ENCODE data around the gene APOL3.
"Not testable (repeated sequence)": the region's sequence is repeated elsewhere in the genome, so short reads cannot be mapped to it uniquely, and the experiment has no call there.

APOL3 gene

GRCh38 chr22:36156515-36157419 is 3.8 kb downstream of the APOL3 start:
- DNase-seq = no peak

DNA sequence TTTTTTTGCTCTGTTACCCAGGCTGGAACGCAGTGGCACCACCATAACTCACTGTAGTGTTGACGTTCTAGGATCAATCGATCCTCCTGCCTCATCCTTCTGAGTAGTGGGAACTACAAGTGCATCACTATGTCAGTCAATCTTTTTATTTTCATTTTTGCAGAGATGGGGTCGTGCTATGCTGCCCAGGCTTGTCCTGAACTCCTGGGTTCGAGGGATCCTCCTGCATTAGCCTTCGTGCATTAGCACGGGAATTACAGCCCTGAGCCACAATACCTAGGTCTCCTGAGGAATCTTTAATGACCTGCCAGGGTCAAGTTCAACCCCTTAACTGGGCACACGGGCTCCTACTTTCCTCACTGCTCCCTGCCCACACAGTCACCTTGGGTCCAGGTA is 4.4 kb downstream of the APOL3 start:
- DNase-seq = no peak

DNA sequence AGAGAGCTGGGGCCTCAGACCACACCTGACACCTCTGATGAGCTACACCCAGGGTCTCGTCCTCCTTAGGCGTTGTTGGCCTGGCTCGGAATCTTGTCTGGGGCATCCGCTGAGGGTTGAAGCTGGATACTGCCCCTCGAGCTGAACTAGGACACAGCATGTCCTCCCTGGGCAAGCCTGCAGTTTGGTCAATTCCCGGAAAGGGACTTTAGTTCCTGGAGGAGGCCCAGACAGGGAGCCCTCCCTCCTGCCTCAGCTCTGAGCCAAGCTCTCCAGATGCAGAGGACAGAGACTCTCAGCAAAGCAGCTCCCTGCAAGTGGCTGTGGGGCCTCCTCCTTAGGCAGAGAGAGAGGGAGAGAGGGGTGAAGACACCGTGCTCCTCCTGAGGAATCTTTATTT is 4.9 kb downstream of the APOL3 start:
- no peak for DNase-seq

DNA sequence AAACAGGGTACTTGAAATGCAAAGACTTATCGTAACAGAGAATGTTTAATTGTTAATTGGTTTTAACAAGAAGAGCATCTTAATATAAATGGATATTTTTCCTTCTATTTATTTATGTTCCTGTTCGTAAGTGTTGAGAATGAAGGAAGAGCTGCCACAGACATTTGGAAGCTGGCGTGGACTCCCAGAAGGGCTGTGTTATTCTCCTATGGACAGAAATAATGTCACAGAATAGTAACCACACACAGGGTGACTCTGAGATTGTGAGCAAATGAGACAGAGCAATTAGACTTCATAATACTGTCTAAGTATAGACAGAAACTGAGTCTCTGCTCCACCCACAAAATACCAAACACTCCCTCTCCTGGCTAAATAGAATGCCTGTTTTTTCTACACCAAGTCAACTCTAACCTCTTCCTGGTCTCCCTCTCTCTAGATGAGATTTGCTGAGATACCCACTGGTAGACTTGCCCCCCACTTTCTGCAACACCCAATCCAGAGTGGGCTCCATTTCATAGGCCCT is 6.1 kb downstream of the APOL3 start:
- no peak for DNase-seq

- DNase-seq = no peak
Observed at GRCh38 chr22:36153501-36154422, 6.8 kb downstream of the APOL3 start.

DNA sequence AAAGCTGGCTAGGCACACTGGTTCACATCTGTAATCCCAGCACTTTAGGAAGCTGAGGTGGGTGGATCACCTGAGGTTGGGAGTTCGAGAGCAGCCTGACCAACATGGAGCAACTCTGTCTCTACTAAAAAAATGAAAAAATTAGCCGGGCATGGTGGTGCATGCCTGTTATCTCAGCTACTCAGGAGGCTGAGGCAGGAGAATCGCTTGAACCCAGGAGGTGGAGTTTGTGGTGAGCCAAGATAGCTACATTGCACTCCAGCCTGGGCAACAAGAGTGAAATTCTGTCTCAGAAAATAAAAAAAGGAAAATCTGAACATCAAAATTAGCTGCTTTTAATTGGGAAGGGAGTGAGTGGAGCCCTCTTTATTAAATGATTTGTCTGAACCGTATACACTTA is 7.7 kb downstream of the APOL3 start:
- not testable (repeated sequence) for DNase-seq

GRCh38 chr22:36152088-36152487 is 8.5 kb downstream of the APOL3 start:
- no peak for DNase-seq

- no peak for DNase-seq
Observed at GRCh38 chr22:36151006-36151595, 9.5 kb downstream of the APOL3 start.

- no peak for DNase-seq
Observed at GRCh38 chr22:36149441-36149840, 11.1 kb downstream of the APOL3 start.

DNA sequence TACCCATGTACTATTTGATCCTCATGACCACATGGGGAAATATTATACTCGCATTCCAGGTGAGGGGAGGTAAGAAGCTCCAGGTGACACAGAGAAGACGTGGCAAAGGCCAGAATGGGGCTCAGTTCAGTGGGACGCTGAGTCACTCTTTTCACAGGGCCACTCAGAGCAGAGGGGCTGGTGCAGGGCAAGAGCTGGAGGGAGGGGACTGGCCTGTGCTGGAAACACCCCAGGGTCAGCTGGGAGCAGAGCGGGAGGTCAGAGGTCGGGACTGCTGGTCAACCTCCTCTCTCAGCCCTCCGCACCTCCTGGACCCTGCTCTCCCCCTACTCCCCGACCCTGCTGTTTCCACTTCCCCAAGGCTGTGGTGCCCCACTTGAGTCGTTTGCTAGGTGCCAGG is 12.1 kb downstream of the APOL3 start:
- no peak for DNase-seq

- DNase-seq = no peak
Observed at GRCh38 chr22:36147196-36147791, 13.3 kb downstream of the APOL3 start.

GRCh38 chr22:36145881-36146280 is 14.7 kb downstream of the APOL3 start:
- DNase-seq = no peak

- no peak for DNase-seq
Observed at GRCh38 chr22:36144886-36145541, 15.5 kb downstream of the APOL3 start.

GRCh38 chr22:36143956-36144355 is 16.6 kb downstream of the APOL3 start:
- DNase-seq = no peak

DNA sequence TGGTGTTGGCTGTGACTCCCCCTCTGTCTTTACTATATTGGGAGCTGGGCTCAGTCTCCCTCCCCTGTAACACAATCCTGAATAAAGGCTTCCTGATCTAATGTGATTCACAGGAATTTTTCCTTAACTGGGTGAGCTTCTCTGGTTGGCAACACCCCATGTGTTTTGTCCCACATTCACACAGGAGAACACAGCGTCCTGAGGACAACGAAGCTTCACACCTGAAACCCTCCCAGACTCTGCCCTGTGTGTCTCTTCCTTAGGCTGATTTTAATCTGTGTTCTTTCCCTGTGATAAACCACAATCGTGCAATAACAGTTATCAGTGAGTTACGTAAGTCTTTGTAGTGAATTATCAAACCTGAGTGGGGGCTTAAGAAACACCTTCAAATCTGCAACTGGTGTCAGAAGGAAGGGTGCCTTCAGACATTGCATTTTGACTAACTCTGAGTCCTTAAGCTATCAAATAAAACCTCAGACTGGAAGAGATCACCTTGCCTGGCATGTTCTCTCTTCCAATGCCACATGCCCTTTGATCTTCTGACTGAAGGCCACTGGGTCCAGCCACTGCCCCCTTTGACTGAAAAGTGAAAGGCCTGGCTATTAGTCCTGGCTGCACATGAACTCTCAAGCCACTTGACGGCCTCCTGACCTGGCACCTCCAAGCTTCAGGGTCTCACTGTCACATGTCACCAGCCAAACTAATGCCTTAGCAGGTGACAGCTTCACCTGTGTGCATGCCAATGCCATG is 17.3 kb downstream of the APOL3 start:
- no peak for DNase-seq

GRCh38 chr22:36141481-36141880 is 19.1 kb downstream of the APOL3 start:
- no peak for DNase-seq

DNA sequence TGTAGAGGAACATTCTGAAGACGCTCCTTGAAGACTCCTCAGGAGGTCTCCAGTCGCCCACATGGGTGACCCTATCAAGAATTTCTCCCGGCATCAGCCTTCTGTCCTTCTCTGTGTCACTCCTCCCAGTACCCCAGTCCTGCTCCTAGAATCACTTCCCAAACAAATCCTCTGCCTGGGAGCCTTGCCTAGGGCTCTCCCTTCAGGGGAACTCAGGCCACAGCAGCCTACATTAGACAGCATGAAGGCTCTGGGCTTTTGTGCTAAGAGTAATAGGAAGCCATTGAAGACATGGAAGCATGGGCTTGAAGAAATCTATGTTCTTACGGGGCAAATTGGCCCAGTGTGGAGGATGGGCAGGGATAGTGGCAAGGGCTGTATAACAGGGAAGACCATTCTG is 21.8 kb downstream of the APOL3 start:
- not testable (repeated sequence) for DNase-seq

DNA sequence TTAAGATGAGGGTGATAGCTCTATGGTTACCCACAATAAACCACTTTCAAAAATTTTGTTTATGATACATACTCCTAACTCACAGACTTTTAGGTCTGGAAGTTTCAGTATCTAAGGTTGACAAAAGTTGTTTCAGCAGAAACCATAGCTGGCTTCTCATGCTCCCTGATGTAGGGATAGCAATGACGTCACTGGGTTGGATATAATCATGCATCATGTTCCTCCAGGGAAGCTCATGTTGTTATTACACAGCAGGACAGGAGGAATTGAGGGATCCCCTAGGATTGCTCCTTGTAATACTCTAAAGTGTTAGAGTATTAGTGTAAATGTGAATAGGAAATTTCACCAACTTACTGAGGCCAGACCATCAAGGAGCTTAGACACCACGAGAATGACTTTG is 23.6 kb downstream of the APOL3 start:
- DNase-seq = no peak

- no peak for DNase-seq
Observed at GRCh38 chr22:36136475-36136874, 24.1 kb downstream of the APOL3 start.

DNA sequence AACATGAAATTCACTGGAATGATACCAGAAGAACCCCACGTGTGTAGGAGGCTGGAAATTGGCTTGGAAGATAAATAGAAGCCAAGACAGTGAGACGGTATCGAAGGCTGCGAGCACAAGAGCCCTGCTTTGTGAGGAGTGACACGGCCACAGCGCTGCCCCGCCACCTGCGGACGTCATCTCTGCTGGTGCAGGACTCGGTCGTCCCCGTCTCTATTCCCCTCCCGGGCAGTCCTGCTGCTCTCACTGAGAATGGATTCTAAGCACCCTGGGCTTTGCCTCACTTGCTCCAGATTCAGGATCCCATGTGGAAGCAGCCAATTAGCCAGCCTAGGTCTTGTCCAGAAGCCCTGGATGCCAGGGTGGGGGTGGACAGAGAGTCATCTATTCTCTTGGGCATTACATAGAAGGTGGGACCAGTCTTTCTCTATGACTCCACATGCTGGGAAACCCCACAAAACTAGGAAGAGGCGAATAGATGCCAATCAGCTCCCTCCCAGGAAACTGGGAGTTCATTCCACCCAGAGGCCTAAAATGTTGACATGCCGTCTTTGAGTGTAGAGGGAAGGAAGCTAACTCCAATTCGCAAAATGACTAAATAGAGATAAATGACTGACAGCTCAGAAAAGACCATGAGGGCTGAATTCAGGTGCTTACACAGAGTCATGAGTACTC is 25.1 kb downstream of the APOL3 start:
- DNase-seq = no peak

DNA sequence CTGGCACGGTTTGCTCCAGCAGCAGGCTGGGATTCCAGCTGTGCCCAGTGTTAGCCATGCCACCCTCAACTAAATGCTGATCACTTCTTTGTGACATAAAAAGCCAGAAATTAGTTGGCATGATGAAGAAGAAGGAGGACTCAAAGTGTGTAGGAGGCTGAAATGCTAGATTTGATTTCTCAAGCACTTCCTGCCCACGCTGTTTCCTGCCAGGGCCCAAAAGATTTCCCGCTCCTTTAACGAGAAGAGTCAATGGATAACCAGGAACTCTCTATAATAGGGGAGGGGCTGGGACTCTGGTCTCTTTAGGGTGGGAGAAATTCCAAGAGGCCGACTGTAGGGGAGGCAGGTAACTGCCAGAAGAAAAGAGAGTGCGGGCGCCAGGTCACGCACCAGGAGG is 26.4 kb downstream of the APOL3 start:
- no peak for DNase-seq
